Osteoblast (primary cell): Measurements from ENCODE around the gene SPDYE4. TPM values are rescaled to one million over a fixed set of nuclear protein-coding genes. Genes with fewer than 3 reads are reported as not detected.

ENCODE experiments used
- DNase-seq: peaks from one replicate; pipeline ENCODE4 v3.0.0; 2011; ENCODE audit warnings: low spot score, mixed read lengths; ENCODE audit not compliant: insufficient read length; ENCODE audit errors: missing footprints
- H2AFZ ChIP-seq: 2 replicates; pipeline ENCODE4 v1.6.0; 2011; ENCODE audit warnings: mild to moderate bottlenecking, low read length
- H3K27ac ChIP-seq: 2 replicates; pipeline ENCODE4 v1.5.1; 2011; ENCODE audit warnings: mild to moderate bottlenecking, low read depth, low read length, moderate library complexity
- H3K27me3 ChIP-seq: 2 replicates; pipeline ENCODE4 v1.6.0; 2012; ENCODE audit warnings: mild to moderate bottlenecking, control low read depth, inconsistent platforms, low read length, moderate library complexity; ENCODE audit not compliant: insufficient read depth
- H3K36me3 ChIP-seq: 2 replicates; pipeline ENCODE4 v1.5.1; 2011; ENCODE audit warnings: mild to moderate bottlenecking, low read length, control low read depth, moderate library complexity; ENCODE audit not compliant: insufficient read depth
- H3K4me1 ChIP-seq: 2 replicates; pipeline ENCODE4 v1.5.1; 2011; ENCODE audit warnings: mild to moderate bottlenecking, low read length, control low read depth, moderate library complexity; ENCODE audit not compliant: insufficient read depth
- H3K4me2 ChIP-seq: 2 replicates; pipeline ENCODE4 v1.6.0; 2011; ENCODE audit warnings: mild to moderate bottlenecking, low read length; ENCODE audit not compliant: insufficient read depth
- H3K4me3 ChIP-seq: fragments of 200-600 bp; sonication (generic); 3 replicates; pipeline ENCODE4 v1.5.1; 2012; ENCODE audit warnings: mild to moderate bottlenecking, low read length, inconsistent platforms; ENCODE audit not compliant: insufficient read depth
- H3K79me2 ChIP-seq: 2 replicates; pipeline ENCODE4 v1.6.0; 2012; ENCODE audit warnings: mild to moderate bottlenecking, low read length, control low read depth, inconsistent platforms; ENCODE audit not compliant: insufficient read depth
- H3K9me3 ChIP-seq: 2 replicates; pipeline ENCODE4 v1.5.1; 2011; ENCODE audit warnings: low read depth, low read length, control low read depth
- H4K20me1 ChIP-seq: 2 replicates; pipeline ENCODE4 v1.6.0; 2012; ENCODE audit warnings: mild to moderate bottlenecking, low read length, control low read depth; ENCODE audit not compliant: insufficient read depth
- CTCF ChIP-seq: IDR thresholded peaks from 2 replicates; pipeline ENCODE4 v1.5.1; 2011; ENCODE audit warnings: mild to moderate bottlenecking, low read depth, low read length, moderate library complexity; ENCODE audit errors: extremely low read depth
- total RNA-seq: library from RNA; depleted of rRNA; stranded (reverse); fragments of >200 nt; gene quantifications from 2 replicates; pipeline ENCODE4 v1.2.3, GENCODE V29; 2012

Gene SPDYE4
- total RNA-seq, 1 donor = not detected

- H3K9me3 ChIP-seq = no peaks in the 10 kb centered on the region
- H3K79me2 ChIP-seq = no peaks in the 10 kb centered on the region
- H2AFZ ChIP-seq = no peak overlapping the region
- H3K27ac ChIP-seq = no peak overlapping the region
- DNase-seq = no peak
- no peak overlapping the region for H3K4me2 ChIP-seq
- no peak overlapping the region for H3K4me3 ChIP-seq
- peaks cover 15% of the 10 kb centered on the region for H3K27me3 ChIP-seq
- TF ChIP-seq CTCF = no peak
- H4K20me1 ChIP-seq = no peaks in the 10 kb centered on the region
- no peaks in the 10 kb centered on the region for H3K36me3 ChIP-seq
- peaks cover 8% of the 10 kb centered on the region for H3K4me1 ChIP-seq
These were observed 55.3 kb downstream of the SPDYE4 start for GRCh38 chr17:8703001-8703400.

DNA sequence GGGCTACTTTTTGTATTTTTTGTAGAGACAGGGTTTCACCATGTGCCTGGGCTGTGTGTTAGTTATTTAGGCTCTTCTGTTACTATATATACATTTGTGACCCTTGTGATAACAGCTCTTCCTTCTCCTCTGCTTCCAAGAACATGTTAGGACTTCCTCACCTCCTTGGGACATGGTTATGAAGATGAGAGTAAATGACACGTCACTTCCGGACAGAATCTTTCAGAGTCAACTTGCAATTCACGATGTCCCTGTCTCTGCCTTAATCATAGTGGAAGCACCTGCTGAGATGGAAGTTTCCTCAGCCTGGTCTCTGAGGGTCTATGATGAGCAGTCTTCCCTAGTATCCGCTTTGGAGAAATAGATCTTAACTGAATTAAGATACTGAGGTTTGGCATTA is 56.6 kb downstream of the SPDYE4 start:
- Histone ChIP-seq H3K79me2 (no peaks in the 10 kb centered on the region), H3K9me3 (no peaks in the 10 kb centered on the region), H4K20me1 (no peaks in the 10 kb centered on the region), H3K36me3 (no peaks in the 10 kb centered on the region), H3K4me1 (peaks cover 10% of the 10 kb centered on the region), H3K4me2 (no peak overlapping the region), H3K4me3 (no peak overlapping the region), H2AFZ (no peak overlapping the region), H3K27me3 (peaks cover 8% of the 10 kb centered on the region), H3K27ac (no peak overlapping the region)
- TF ChIP-seq CTCF = no peak
- peak; percentile 45 for DNase-seq

DNA sequence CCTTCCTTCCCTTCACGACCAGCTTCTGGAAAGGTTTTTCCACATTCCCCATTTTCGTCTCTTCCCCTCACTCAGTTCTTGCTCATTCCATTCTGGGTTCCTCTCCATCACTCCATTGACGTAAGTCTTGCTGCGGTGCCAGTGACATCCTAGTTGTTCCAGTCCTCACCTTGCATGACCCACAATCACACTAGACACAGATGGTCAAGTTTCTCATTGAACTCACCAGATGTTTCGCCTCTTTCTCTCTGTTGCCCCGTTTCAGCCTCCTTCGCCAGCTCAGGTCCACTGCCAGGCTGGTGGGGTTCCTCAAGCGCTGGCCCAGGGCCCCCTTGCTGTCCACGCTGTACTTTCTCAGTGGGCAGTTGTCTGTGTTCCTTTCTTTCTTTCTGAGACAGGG is 57.1 kb downstream of the SPDYE4 start:
- no peak overlapping the region for H2AFZ ChIP-seq
- no peak for DNase-seq
- no peaks in the 10 kb centered on the region for H3K79me2 ChIP-seq
- H4K20me1 ChIP-seq = no peaks in the 10 kb centered on the region
- no peak overlapping the region for H3K4me2 ChIP-seq
- H3K27ac ChIP-seq = no peak overlapping the region
- peaks cover 10% of the 10 kb centered on the region for H3K4me1 ChIP-seq
- TF ChIP-seq CTCF = no peak
- peaks cover 8% of the 10 kb centered on the region for H3K27me3 ChIP-seq
- no peak overlapping the region for H3K4me3 ChIP-seq
- H3K36me3 ChIP-seq = no peaks in the 10 kb centered on the region
- H3K9me3 ChIP-seq = no peaks in the 10 kb centered on the region

Other genes with a start within 250 kb of the SPDYE4 start
- 40.9 and 41.5 TPM in 2 replicates for gene MYH10, start 127.8 kb downstream of the SPDYE4 start, total RNA-seq
- gene CCDC42, start 13.7 kb downstream of the SPDYE4 start, total RNA-seq = 0.36 TPM in 1 of 2 replicates, not detected in the other
- not detected in 2 replicates for gene MFSD6L, start 40.8 kb upstream of the SPDYE4 start, total RNA-seq
- not detected in 2 replicates for gene PIK3R6, start 109.1 kb upstream of the SPDYE4 start, total RNA-seq
- under 0.01 and 0.36 TPM in 2 replicates for gene PIK3R5, start 207.2 kb upstream of the SPDYE4 start, total RNA-seq